H1 (cell line): Measurements from ENCODE around the gene RNF214. TPM values are rescaled to one million over a fixed set of nuclear protein-coding genes. Genes with fewer than 3 reads are reported as not detected.

ENCODE experiments used
- EZH2 ChIP-seq: fragments of 200-600 bp; sonication (generic); IDR thresholded peaks from 2 replicates; pipeline ENCODE4 v1.7.1; 2012; ENCODE audit warnings: low read depth, mild to moderate bottlenecking, moderate library complexity, low read length, inconsistent platforms; ENCODE audit not compliant: severe bottlenecking
- TAF1 ChIP-seq: IDR thresholded peaks from 2 replicates; pipeline ENCODE4 v1.6.1; 2011; ENCODE audit warnings: mild to moderate bottlenecking, low read depth, low read length
- polyA plus RNA-seq, 7 experiments: library from polyadenylated mRNA; depleted of rRNA in 3 of 7; stranded (reverse) in 5 of 7; unstranded in 2 of 7; fragments of >200 nt in 5 of 7; fragments of 200-250 nt in 2 of 7; gene quantifications; 1 replicate in 5 of 7; 2 replicates in 1 of 7; 4 replicates in 1 of 7; pipeline versions ENCODE4 v1.2.1 to v1.2.3, GENCODE V29; 2011 to 2013; ENCODE audit warnings: missing spikeins in 2 of 7, mixed read lengths in 2 of 7
- total RNA-seq: library from RNA; stranded (reverse); fragmentation: NEBNext Ultra II Directional; extraction: Animal tissue kit (Norgen Biotek cat#: 25700); gene quantifications from 2 replicates; pipeline ENCODE4 v1.2.1, GENCODE V29; 2021

RNF214 gene
- total and polyA plus RNA-seq, 2 of the 8 experiments (the other 6 are each of a cell fraction or from before 2014, with no cell fraction given): 34.9 to 35.6 TPM

DNA sequence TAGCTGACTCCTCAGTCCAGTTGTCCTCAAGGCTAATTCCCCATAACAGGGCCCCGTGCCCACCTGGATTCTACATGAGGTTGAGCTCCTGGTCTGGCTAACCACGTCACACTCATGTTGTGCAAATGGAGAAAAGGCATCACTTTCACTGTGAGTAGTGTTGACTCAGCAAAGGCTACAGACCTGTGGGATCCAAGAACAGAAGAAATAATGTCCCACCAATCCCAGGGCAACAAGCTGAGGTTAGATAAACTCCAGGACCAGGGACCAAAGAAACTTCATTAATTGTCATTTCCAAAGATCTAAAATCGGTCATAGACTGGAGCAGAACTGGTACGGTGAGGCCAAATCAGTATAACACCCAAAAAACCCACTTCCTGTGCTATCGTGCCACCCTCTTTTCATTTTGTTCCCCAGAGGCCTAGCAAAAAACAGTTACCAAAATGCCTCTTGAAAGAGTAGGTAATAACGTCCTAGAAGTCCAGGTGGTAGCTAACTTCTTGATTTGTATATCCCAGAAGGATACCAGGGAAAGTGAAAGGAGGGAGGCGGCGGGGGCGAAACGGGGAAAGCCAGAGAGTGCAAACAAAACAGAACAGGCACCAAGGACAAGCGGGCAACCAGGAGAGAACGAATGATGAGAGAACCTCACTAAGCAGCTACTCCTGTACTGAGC lies 2.0 kb upstream of the RNF214 start (continued):
- TF ChIP-seq EZH2 (no peak), TAF1 (no peak)
